Fibroblast of lung (primary cell): ENCODE results near the gene PEPD. TPM values are rescaled to one million over a fixed set of nuclear protein-coding genes. Genes with fewer than 3 reads are reported as not detected.

ENCODE experiments used
- DNase-seq, 2 donors: peaks; one replicate each; pipeline versions ENCODE4 v3.0.0 to v3.0.0-alpha.2; 2010; ENCODE audit warnings: low read depth in 2 of 2
- H2AFZ ChIP-seq: 2 replicates; pipeline ENCODE4 v1.5.1; 2012; ENCODE audit warnings: low read length, control low read depth, inconsistent platforms
- H3K27ac ChIP-seq: 2 replicates; pipeline ENCODE4 v1.5.1; 2011; ENCODE audit warnings: low read length, control low read depth; ENCODE audit not compliant: insufficient read depth
- H3K27me3 ChIP-seq: 2 replicates; pipeline ENCODE4 v1.5.1; 2011; ENCODE audit warnings: mild to moderate bottlenecking, low read length; ENCODE audit not compliant: control insufficient read depth, insufficient read depth
- H3K36me3 ChIP-seq: 2 replicates; pipeline ENCODE4 v1.5.1; 2011; ENCODE audit warnings: low read length; ENCODE audit not compliant: control insufficient read depth, insufficient read depth
- H3K4me1 ChIP-seq: 2 replicates; pipeline ENCODE4 v1.5.1; 2011; ENCODE audit warnings: low read length; ENCODE audit not compliant: control insufficient read depth, insufficient read depth; ENCODE audit errors: extremely low read depth
- H3K4me2 ChIP-seq: 2 replicates; pipeline ENCODE4 v1.5.1; 2011; ENCODE audit warnings: low read length, control low read depth; ENCODE audit not compliant: insufficient read depth; ENCODE audit errors: extremely low read depth
- H3K4me3 ChIP-seq, 4 experiments: fragments of 200-600 bp in 1 of 4; sonication (generic) in 1 of 4; replicated peaks in 1 of 4; 2 replicates each; pipeline ENCODE4 v1.5.1; 2011 to 2016; ENCODE audit warnings: low read length in 4 of 4, low read depth in 3 of 4, mild to moderate bottlenecking in 3 of 4, control low read depth in 2 of 4, inconsistent platforms in 1 of 4, mixed read lengths in 1 of 4; ENCODE audit not compliant: insufficient read depth in 1 of 4; ENCODE audit errors: control extremely low read depth in 1 of 4
- H3K79me2 ChIP-seq: 2 replicates; pipeline ENCODE4 v1.5.1; 2012; ENCODE audit warnings: mild to moderate bottlenecking, low read length, inconsistent platforms; ENCODE audit not compliant: control insufficient read depth, insufficient read depth
- H3K9ac ChIP-seq: 2 replicates; pipeline ENCODE4 v1.5.1; 2011; ENCODE audit warnings: mild to moderate bottlenecking, low read length, control low read depth; ENCODE audit not compliant: insufficient read depth
- H3K9me3 ChIP-seq: 2 replicates; pipeline ENCODE4 v1.5.1; 2012; ENCODE audit warnings: low read depth, low read length; ENCODE audit not compliant: control insufficient read depth, insufficient read depth
- H4K20me1 ChIP-seq: 2 replicates; pipeline ENCODE4 v1.5.1; 2011; ENCODE audit warnings: low read length; ENCODE audit not compliant: control insufficient read depth, insufficient read depth; ENCODE audit errors: extremely low read depth
- CTCF ChIP-seq, 2 donors: IDR thresholded peaks in 1 of 2; conservative IDR thresholded peaks in 1 of 2; 1 replicate in 1 of 2; 2 replicates in 1 of 2; pipeline ENCODE4 v1.5.1; 2011 to 2012; ENCODE audit warnings: low read length in 2 of 2, control low read depth in 1 of 2, inconsistent platforms in 1 of 2, low read depth in 1 of 2, mild to moderate bottlenecking in 1 of 2
- EZH2 ChIP-seq: IDR thresholded peaks from 2 replicates; pipeline ENCODE4 v1.5.1; 2012; ENCODE audit warnings: low read length, control low read depth, mild to moderate bottlenecking; ENCODE audit errors: missing control alignments
- polyA plus RNA-seq, 2 donors: library from polyadenylated mRNA; depleted of rRNA in 1 of 2; stranded (reverse) in 1 of 2; unstranded in 1 of 2; fragments of >200 nt; gene quantifications; 2 replicates each; pipeline ENCODE4 v1.2.1, GENCODE V29; 2011 to 2012; ENCODE audit warnings: missing spikeins in 1 of 2
- total RNA-seq: library from RNA; depleted of rRNA; stranded (reverse); fragments of >200 nt; gene quantifications from 2 replicates; pipeline ENCODE4 v1.2.1, GENCODE V29; 2014

PEPD gene
- total and polyA plus RNA-seq, 2 donors (not counting 1 experiment from before 2014, with no cell fraction given): 59.8 to 81.9 TPM

- Histone ChIP-seq H3K4me3 (no peak overlapping the region), H3K4me2 (no peak overlapping the region), H3K4me1 (no peaks in the 10 kb centered on the region), H3K27ac (no peak overlapping the region), H3K9me3 (no peaks in the 10 kb centered on the region), H3K79me2 (no peaks in the 10 kb centered on the region), H2AFZ (no peak overlapping the region), H3K27me3 (no peaks in the 10 kb centered on the region), H4K20me1 (no peaks in the 10 kb centered on the region), H3K36me3 (no peaks in the 10 kb centered on the region), H3K9ac (no peak overlapping the region)
- no peak for DNase-seq
- TF ChIP-seq EZH2: no peak
- TF ChIP-seq CTCF (conservative IDR thresholded peaks at IDR 0.05 in 1 of 2, IDR thresholded peaks at IDR 0.05 in 1 of 2; ENCODE audit: low read depth in 1 of 2, low read length in 2 of 2): no peak
These were observed 108.8 kb downstream of the PEPD start for GRCh38 chr19:33412601-33413425.

GRCh38 chr19:33411621-33412180 is 109.9 kb downstream of the PEPD start:
- Histone ChIP-seq H3K79me2 (no peaks in the 10 kb centered on the region), H3K27me3 (no peaks in the 10 kb centered on the region), H4K20me1 (no peaks in the 10 kb centered on the region), H3K9me3 (no peaks in the 10 kb centered on the region), H3K9ac (no peak overlapping the region), H3K36me3 (no peaks in the 10 kb centered on the region), H3K27ac (no peak overlapping the region), H3K4me3 (no peak overlapping the region), H3K4me2 (no peak overlapping the region), H3K4me1 (no peaks in the 10 kb centered on the region), H2AFZ (no peak overlapping the region)
- TF ChIP-seq EZH2 (no peak), CTCF (conservative IDR thresholded peaks at IDR 0.05 in 1 of 2, IDR thresholded peaks at IDR 0.05 in 1 of 2; ENCODE audit: low read depth in 1 of 2, low read length in 2 of 2) (no peak)
- no peak for DNase-seq

GRCh38 chr19:33410915-33411401 is 110.6 kb downstream of the PEPD start:
- Histone ChIP-seq H3K36me3 (no peaks in the 10 kb centered on the region), H4K20me1 (no peaks in the 10 kb centered on the region), H3K4me2 (no peak overlapping the region), H3K9ac (no peak overlapping the region), H3K9me3 (no peaks in the 10 kb centered on the region), H3K27me3 (no peaks in the 10 kb centered on the region), H3K27ac (no peak overlapping the region), H3K4me3 (no peak overlapping the region), H2AFZ (no peak overlapping the region), H3K79me2 (no peaks in the 10 kb centered on the region), H3K4me1 (no peaks in the 10 kb centered on the region)
- TF ChIP-seq CTCF (conservative IDR thresholded peaks at IDR 0.05 in 1 of 2, IDR thresholded peaks at IDR 0.05 in 1 of 2; ENCODE audit: low read depth in 1 of 2, low read length in 2 of 2): no peak
- TF ChIP-seq EZH2: no peak
- DNase-seq: no peak
